Osteocyte (in vitro differentiated cells): ENCODE results near the gene LRRN4CL. TPM values are rescaled to one million over a fixed set of nuclear protein-coding genes. Genes with fewer than 3 reads are reported as not detected.
A peak's percentile ranks its signal among the peaks of the same experiment; 100 is the strongest.

Experiments
- DNase-seq: peaks from one replicate; pipeline ENCODE4 v3.0.0; 2021; ENCODE audit warnings: mixed read lengths; ENCODE audit not compliant: unreplicated experiment; ENCODE audit errors: extremely low spot score
- H3K27ac Mint-ChIP-seq: one replicate; pipeline ENCODE4 v1.8.0; 2021; ENCODE audit warnings: mild to moderate bottlenecking, mixed read lengths; ENCODE audit not compliant: unreplicated experiment
- H3K27me3 Mint-ChIP-seq: one replicate; pipeline ENCODE4 v1.8.0; 2021; ENCODE audit warnings: mixed read lengths; ENCODE audit not compliant: unreplicated experiment
- H3K36me3 Mint-ChIP-seq: one replicate; pipeline ENCODE4 v1.8.0; 2021; ENCODE audit warnings: mixed read lengths; ENCODE audit not compliant: unreplicated experiment
- H3K4me1 Mint-ChIP-seq: one replicate; pipeline ENCODE4 v1.8.0; 2021; ENCODE audit warnings: mixed read lengths; ENCODE audit not compliant: unreplicated experiment
- H3K4me3 Mint-ChIP-seq: one replicate; pipeline ENCODE4 v1.8.0; 2021; ENCODE audit warnings: mild to moderate bottlenecking, moderate library complexity, mixed read lengths; ENCODE audit not compliant: unreplicated experiment
- H3K9me3 Mint-ChIP-seq: one replicate; pipeline ENCODE4 v1.8.0; 2021; ENCODE audit warnings: mixed read lengths; ENCODE audit not compliant: unreplicated experiment
- CTCF ChIP-seq: fragments of 200-600 bp; sonication (generic); IDR thresholded peaks from 2 replicates; pipeline ENCODE4 v1.5.0; 2021; ENCODE audit warnings: antibody characterized with exemption, mild to moderate bottlenecking, moderate library complexity
- total RNA-seq: library from RNA; stranded (reverse); gene quantifications from 2 replicates; pipeline ENCODE4 v1.2.1, GENCODE V29; 2021

The LRRN4CL gene
- total RNA-seq, 1 donor from 2014 or later, result 0.46 TPM

- Mint-ChIP-seq H3K9me3 (no peaks in the 10 kb centered on the region), H3K27me3 (no peaks in the 10 kb centered on the region), H3K36me3 (peaks cover 7% of the 10 kb centered on the region), H3K4me1 (peaks cover 20% of the 10 kb centered on the region), H3K27ac (peak within 1 kb of the TSS; percentile 93), H3K4me3 (peak within 1 kb of the TSS; percentile 97)
- TF ChIP-seq CTCF, result no peak
- DNase-seq, result peak; percentile 99
Measured at GRCh38 chr11:62645946-62646824, 43.1 kb downstream of the LRRN4CL start, which contains the start of gene GANAB. Gene GANAB (minus strand): TSS chr11:62646613. CDS start chr11:62646599, 14 bp downstream.

- H3K27ac Mint-ChIP-seq, result peak overlapping the region; percentile 93
- H3K4me3 Mint-ChIP-seq, result peak overlapping the region; percentile 97
- no peaks in the 10 kb centered on the region for H3K9me3 Mint-ChIP-seq
- no peak for TF ChIP-seq CTCF
- H3K4me1 Mint-ChIP-seq, result peaks cover 20% of the 10 kb centered on the region
- H3K36me3 Mint-ChIP-seq, result peaks cover 7% of the 10 kb centered on the region
- H3K27me3 Mint-ChIP-seq, result no peaks in the 10 kb centered on the region
- DNase-seq, result no peak
Measured at GRCh38 chr11:62645671-62645945, 43.7 kb downstream of the LRRN4CL start.

GRCh38 chr11:62644220-62644619, 45.1 kb downstream of the LRRN4CL start:
- no peak overlapping the region for H3K27ac Mint-ChIP-seq
- no peak for TF ChIP-seq CTCF

More at GRCh38 chr11:62644220-62644619, 45.1 kb downstream of the LRRN4CL start:
- Mint-ChIP-seq H3K27me3 (no peaks in the 10 kb centered on the region), H3K4me1 (peaks cover 20% of the 10 kb centered on the region), H3K9me3 (no peaks in the 10 kb centered on the region), H3K4me3 (peak overlapping the region; percentile 26), H3K36me3 (peaks cover 9% of the 10 kb centered on the region)
- DNase-seq, result no peak

Other genes with a start within 250 kb of the LRRN4CL start
- 462 and 503 TPM in 2 replicates for gene AHNAK, start 142.7 kb downstream of the LRRN4CL start, total RNA-seq
- gene EEF1G, start 115.6 kb downstream of the LRRN4CL start, total RNA-seq, result 1,404 TPM in 2 replicates
- 12.7 and 15.6 TPM in 2 replicates for gene TUT1, start 98.0 kb downstream of the LRRN4CL start, total RNA-seq
- 91.6 and 107 TPM in 2 replicates for gene MTA2, start 87.7 kb downstream of the LRRN4CL start, total RNA-seq
- 78.8 and 80.9 TPM in 2 replicates for gene EML3, start 76.8 kb downstream of the LRRN4CL start, total RNA-seq
- 3.3 and 4.4 TPM in 2 replicates for gene ROM1, start 76.3 kb downstream of the LRRN4CL start, total RNA-seq
- gene B3GAT3, start 67.5 kb downstream of the LRRN4CL start, total RNA-seq, result 35.8 and 41.4 TPM in 2 replicates
- gene GANAB, start 42.9 kb downstream of the LRRN4CL start, total RNA-seq, result 366 and 389 TPM in 2 replicates
- 20.5 and 24.0 TPM in 2 replicates for gene INTS5, start 36.2 kb downstream of the LRRN4CL start, total RNA-seq
- gene C11orf98, start 24.3 kb downstream of the LRRN4CL start, total RNA-seq, result 53.6 and 56.3 TPM in 2 replicates
- 19.4 and 27.3 TPM in 2 replicates for gene CSKMT, start 24.2 kb downstream of the LRRN4CL start, total RNA-seq
- 6.3 and 6.8 TPM in 2 replicates for gene UQCC3, start 17.9 kb downstream of the LRRN4CL start, total RNA-seq
- 7.3 and 9.1 TPM in 2 replicates for gene LBHD1, start 17.3 kb downstream of the LRRN4CL start, total RNA-seq
- 132 and 161 TPM in 2 replicates for gene UBXN1, start 10.5 kb downstream of the LRRN4CL start, total RNA-seq
- 54.1 and 56.7 TPM in 2 replicates for gene BSCL2, start 17.9 kb upstream of the LRRN4CL start, total RNA-seq
- not detected in 2 replicates for gene GNG3, start 18.1 kb upstream of the LRRN4CL start, total RNA-seq
- gene HNRNPUL2, start 37.9 kb upstream of the LRRN4CL start, total RNA-seq, result 52.5 and 56.1 TPM in 2 replicates
- gene TTC9C, start 39.0 kb upstream of the LRRN4CL start, total RNA-seq, result 32.4 and 36.6 TPM in 2 replicates
- 11.2 and 12.9 TPM in 2 replicates for gene ZBTB3, start 64.6 kb upstream of the LRRN4CL start, total RNA-seq
- 83.7 and 98.6 TPM in 2 replicates for gene POLR2G, start 72.0 kb upstream of the LRRN4CL start, total RNA-seq
- 40.8 and 42.8 TPM in 2 replicates for gene TAF6L, start 81.9 kb upstream of the LRRN4CL start, total RNA-seq
- 46.7 and 47.7 TPM in 2 replicates for gene TMEM179B, start 97.9 kb upstream of the LRRN4CL start, total RNA-seq
- gene TMEM223, start 102.5 kb upstream of the LRRN4CL start, total RNA-seq, result 14.5 and 15.2 TPM in 2 replicates
- gene NXF1, start 115.9 kb upstream of the LRRN4CL start, total RNA-seq, result 92.4 and 97.5 TPM in 2 replicates
- gene STX5, start 142.5 kb upstream of the LRRN4CL start, total RNA-seq, result 65.3 and 71.0 TPM in 2 replicates
- not detected in 2 replicates for gene TEX54, start 143.3 kb upstream of the LRRN4CL start, total RNA-seq
- 40.5 and 42.1 TPM in 2 replicates for gene WDR74, start 150.1 kb upstream of the LRRN4CL start, total RNA-seq
- gene SLC3A2, start 191.4 kb upstream of the LRRN4CL start, total RNA-seq, result 326 and 362 TPM in 2 replicates
- gene CHRM1, start 231.8 kb upstream of the LRRN4CL start, total RNA-seq, result 0.27 and 0.31 TPM in 2 replicates